ENCODE results near the gene CRYBG3.

DNA sequence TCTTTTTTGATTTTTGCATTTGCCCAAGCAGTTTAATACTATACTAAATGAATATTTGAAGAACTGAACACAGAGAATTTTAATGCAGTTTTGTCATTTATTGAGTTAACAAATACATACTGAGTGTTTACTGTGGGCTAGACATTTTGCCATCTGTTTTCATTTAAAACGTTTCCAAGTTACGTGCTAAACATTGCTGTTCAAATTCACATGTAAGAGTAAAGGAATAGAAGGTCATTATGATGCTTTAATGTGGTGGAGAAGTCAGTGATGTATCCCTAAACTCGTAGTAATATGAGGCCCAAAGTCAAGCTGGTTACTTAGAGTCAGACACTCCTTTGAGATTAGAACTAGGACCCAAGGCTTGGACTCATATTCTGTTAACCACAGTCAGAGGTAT is 49.4 kb downstream of the CRYBG3 start:
- no peak for TF ChIP-seq POLR2AphosphoS5 (IDR thresholded peaks at IDR 0.05)
- no peak for TF ChIP-seq POLR2A (IDR thresholded peaks at IDR 0.05; ENCODE audit: low read depth)
- TF ChIP-seq, protein P1, sequence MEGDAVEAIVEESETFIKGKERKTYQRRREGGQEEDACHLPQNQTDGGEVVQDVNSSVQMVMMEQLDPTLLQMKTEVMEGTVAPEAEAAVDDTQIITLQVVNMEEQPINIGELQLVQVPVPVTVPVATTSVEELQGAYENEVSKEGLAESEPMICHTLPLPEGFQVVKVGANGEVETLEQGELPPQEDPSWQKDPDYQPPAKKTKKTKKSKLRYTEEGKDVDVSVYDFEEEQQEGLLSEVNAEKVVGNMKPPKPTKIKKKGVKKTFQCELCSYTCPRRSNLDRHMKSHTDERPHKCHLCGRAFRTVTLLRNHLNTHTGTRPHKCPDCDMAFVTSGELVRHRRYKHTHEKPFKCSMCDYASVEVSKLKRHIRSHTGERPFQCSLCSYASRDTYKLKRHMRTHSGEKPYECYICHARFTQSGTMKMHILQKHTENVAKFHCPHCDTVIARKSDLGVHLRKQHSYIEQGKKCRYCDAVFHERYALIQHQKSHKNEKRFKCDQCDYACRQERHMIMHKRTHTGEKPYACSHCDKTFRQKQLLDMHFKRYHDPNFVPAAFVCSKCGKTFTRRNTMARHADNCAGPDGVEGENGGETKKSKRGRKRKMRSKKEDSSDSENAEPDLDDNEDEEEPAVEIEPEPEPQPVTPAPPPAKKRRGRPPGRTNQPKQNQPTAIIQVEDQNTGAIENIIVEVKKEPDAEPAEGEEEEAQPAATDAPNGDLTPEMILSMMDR (IDR thresholded peaks at IDR 0.05), result no peak
